Adipocyte (in vitro differentiated cells): ENCODE results near the gene CNN3.

ENCODE experiments used
- DNase-seq: peaks from one replicate; pipeline ENCODE4 v3.0.0-alpha.2; 2015; ENCODE audit warnings: low read depth
- H3K27me3 ChIP-seq: replicated peaks from 2 replicates; pipeline ENCODE4 v1.7.0; 2013; ENCODE audit warnings: mild to moderate bottlenecking, low read length, moderate library complexity; ENCODE audit not compliant: control insufficient read depth, insufficient read depth
- H3K36me3 ChIP-seq: 2 replicates; pipeline ENCODE4 v1.7.0; 2013; ENCODE audit warnings: low read length, mild to moderate bottlenecking, moderate library complexity; ENCODE audit not compliant: control insufficient read depth, insufficient read depth, severe bottlenecking
- H3K4me1 ChIP-seq: 2 replicates; pipeline ENCODE4 v1.7.0; 2013; ENCODE audit warnings: mild to moderate bottlenecking, low read length, moderate library complexity; ENCODE audit not compliant: control insufficient read depth, insufficient read depth
- H3K4me3 ChIP-seq: 2 replicates; pipeline ENCODE4 v1.7.0; 2013; ENCODE audit warnings: mild to moderate bottlenecking, low read length, moderate library complexity
- H3K9ac ChIP-seq: 2 replicates; pipeline ENCODE4 v1.7.0; 2013; ENCODE audit warnings: mild to moderate bottlenecking, low read length, moderate library complexity
- H3K9me3 ChIP-seq: 2 replicates; pipeline ENCODE4 v1.7.0; 2013; ENCODE audit warnings: mild to moderate bottlenecking, low read length, moderate library complexity; ENCODE audit not compliant: control insufficient read depth

Gene CNN3

DNA sequence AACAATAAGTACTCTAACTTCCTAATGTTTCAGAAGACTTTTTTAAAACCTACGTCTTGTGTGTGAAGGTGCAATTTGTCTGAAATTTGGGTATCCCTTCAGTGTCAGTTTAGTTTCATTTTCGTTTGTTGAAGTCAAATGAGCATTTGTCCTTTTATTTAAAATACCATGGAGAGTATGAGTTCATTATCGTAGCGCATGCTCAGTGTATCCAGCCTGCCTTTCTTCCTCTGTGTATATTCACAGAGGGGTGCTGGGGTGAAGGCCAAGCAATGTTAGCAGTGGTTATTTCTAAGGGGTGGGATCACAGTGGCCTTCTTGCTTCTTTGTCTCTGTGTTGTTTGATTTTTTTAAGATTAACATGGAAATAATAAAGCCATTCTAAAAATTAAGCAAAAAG is 43.2 kb downstream of the CNN3 start:
- H3K27me3 ChIP-seq: no peaks in the 10 kb centered on the region
- H3K36me3 ChIP-seq: no peaks in the 10 kb centered on the region
- peaks cover 12% of the 10 kb centered on the region for H3K4me1 ChIP-seq
- H3K9ac ChIP-seq: peak overlapping the region; percentile 36
- H3K9me3 ChIP-seq: no peaks in the 10 kb centered on the region
- peak overlapping the region; percentile 30 for H3K4me3 ChIP-seq
- DNase-seq: peak; percentile 67

GRCh38 chr1:94878329-94878728 is 48.6 kb downstream of the CNN3 start:
- H3K4me3 ChIP-seq: no peak overlapping the region

GRCh38 chr1:94876362-94876761 is 50.5 kb downstream of the CNN3 start:
- no peak overlapping the region for H3K9ac ChIP-seq
- no peaks in the 10 kb centered on the region for H3K36me3 ChIP-seq
- no peaks in the 10 kb centered on the region for H3K4me1 ChIP-seq
- no peaks in the 10 kb centered on the region for H3K27me3 ChIP-seq
- DNase-seq: peak; percentile 31
- H3K4me3 ChIP-seq: no peak overlapping the region
- no peaks in the 10 kb centered on the region for H3K9me3 ChIP-seq

More at GRCh38 chr1:94878329-94878728, 48.6 kb downstream of the CNN3 start:
- no peaks in the 10 kb centered on the region for H3K9me3 ChIP-seq
- H3K4me1 ChIP-seq: no peaks in the 10 kb centered on the region
- no peaks in the 10 kb centered on the region for H3K36me3 ChIP-seq
- no peak overlapping the region for H3K9ac ChIP-seq
- no peaks in the 10 kb centered on the region for H3K27me3 ChIP-seq
- no peak for DNase-seq

- H3K9me3 ChIP-seq: no peaks in the 10 kb centered on the region
- no peaks in the 10 kb centered on the region for H3K4me1 ChIP-seq
- H3K27me3 ChIP-seq: no peaks in the 10 kb centered on the region
- no peak for DNase-seq
- H3K4me3 ChIP-seq: no peak overlapping the region
- H3K9ac ChIP-seq: no peak overlapping the region
- no peaks in the 10 kb centered on the region for H3K36me3 ChIP-seq
These were observed 51.1 kb downstream of the CNN3 start for GRCh38 chr1:94875794-94876193.

DNA sequence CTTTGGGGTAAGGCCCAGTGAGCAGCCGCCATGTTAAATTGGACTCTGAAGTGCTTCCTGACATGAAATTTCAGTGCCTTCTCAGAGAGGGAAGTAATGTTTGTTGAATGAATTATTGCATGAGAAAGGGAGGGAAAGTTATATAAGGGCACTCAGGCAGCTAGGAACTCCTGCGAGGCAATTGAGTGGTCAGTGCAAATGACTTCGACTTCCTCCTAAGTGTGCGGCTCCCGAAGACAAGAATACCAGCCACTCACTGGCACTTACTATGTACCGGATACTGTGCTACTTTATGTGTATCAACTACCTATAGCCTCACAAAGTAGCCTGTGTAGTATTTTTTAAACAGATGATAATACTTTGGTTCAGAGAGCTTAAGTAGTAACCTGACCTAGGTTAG is 52.5 kb downstream of the CNN3 start:
- Histone ChIP-seq H3K4me1 (no peaks in the 10 kb centered on the region), H3K9ac (no peak overlapping the region), H3K9me3 (no peaks in the 10 kb centered on the region), H3K4me3 (no peak overlapping the region), H3K27me3 (no peaks in the 10 kb centered on the region), H3K36me3 (no peaks in the 10 kb centered on the region)
- no peak for DNase-seq

DNA sequence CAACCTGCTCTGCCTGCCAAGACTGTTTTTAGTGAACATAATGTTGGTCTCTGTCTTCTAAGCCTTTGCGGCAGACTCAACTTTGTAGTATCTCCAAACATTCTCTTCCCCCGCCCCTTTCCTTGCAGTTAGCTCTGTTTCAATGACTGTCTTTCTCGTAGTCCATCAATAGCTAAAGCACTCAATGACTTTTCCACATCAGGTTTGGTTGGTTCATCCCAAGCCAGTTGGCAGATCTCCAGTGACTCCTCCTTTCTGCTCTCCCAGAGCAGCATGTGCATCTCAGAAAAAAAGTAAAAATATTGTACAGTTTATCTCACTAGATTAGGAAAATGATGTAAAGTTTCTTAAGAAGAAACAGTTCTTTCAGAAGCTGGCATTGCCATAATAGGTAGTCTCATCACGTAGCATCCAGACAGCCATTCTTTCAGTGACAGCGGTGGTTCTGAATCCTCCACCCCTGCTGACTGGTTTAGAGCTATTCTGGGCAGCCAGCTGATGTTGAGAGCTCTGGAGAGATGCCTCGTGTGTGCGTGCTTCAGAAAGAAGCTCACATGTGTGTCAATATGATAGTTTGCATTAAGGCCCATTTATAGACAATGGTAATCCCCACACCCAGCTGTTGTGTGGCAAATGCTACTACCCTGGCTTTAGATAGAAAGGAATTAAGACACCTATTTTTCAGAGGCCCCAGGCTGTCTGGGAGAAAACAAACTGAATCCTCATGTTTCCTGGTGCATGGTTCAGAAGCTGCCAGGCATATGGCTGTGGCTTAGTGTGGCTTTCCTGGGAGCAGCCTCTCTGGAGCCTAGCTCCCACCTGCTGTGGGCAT is 53.2 kb downstream of the CNN3 start:
- H3K4me1 ChIP-seq: no peaks in the 10 kb centered on the region

GRCh38 chr1:94872771-94873495 is 54.0 kb downstream of the CNN3 start:
- no peaks in the 10 kb centered on the region for H3K9me3 ChIP-seq
- H3K27me3 ChIP-seq: no peaks in the 10 kb centered on the region
- no peaks in the 10 kb centered on the region for H3K4me1 ChIP-seq
- H3K4me3 ChIP-seq: no peak overlapping the region
- no peaks in the 10 kb centered on the region for H3K36me3 ChIP-seq
- DNase-seq: no peak
- no peak overlapping the region for H3K9ac ChIP-seq

More for the DNA sequence above, 53.2 kb downstream of the CNN3 start:
- no peak overlapping the region for H3K9ac ChIP-seq
- H3K36me3 ChIP-seq: no peaks in the 10 kb centered on the region
- no peaks in the 10 kb centered on the region for H3K9me3 ChIP-seq
- H3K4me3 ChIP-seq: no peak overlapping the region
- DNase-seq: peak; percentile 42
- H3K27me3 ChIP-seq: no peaks in the 10 kb centered on the region

GRCh38 chr1:94871031-94871430 is 55.9 kb downstream of the CNN3 start:
- Histone ChIP-seq H3K4me1 (peaks cover 9% of the 10 kb centered on the region), H3K36me3 (no peaks in the 10 kb centered on the region), H3K9ac (no peak overlapping the region), H3K27me3 (no peaks in the 10 kb centered on the region), H3K9me3 (no peaks in the 10 kb centered on the region), H3K4me3 (no peak overlapping the region)
- DNase-seq: no peak

DNA sequence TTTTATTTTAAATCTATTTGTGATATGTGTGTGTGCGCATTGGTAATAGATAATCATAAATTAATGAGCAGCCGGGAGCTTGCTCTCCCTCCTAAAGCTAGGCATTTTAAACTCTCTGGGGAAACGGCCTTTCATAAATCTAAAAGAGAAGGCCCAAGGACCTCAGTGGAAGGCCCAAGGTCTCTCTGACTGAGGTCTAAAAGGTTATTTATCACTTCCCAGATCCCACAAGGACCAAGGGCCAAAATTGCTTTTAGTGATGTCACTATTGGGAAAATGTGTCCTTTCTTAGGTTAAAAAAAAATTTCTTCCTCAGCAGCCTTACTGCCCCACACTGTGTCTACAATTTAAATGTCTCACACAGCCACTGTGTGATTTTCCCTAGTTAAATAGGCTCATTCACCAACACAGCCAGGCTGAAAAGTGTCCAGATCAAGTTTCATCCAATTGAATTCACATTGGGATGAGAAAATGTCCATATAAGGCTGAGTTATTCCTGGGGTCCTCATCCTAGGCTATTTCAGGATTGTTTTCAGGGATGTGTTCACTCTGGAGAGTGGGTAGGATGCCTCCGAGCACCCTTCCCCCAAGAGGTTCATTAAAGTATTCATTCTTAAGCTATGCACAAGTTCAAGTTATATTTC is 60.6 kb downstream of the CNN3 start:
- Histone ChIP-seq H3K27me3 (no peaks in the 10 kb centered on the region), H3K9ac (peak overlapping the region; percentile 13), H3K4me1 (peaks cover 43% of the 10 kb centered on the region), H3K9me3 (no peaks in the 10 kb centered on the region), H3K4me3 (no peak overlapping the region), H3K36me3 (no peaks in the 10 kb centered on the region)
- peak; percentile 56 for DNase-seq

DNA sequence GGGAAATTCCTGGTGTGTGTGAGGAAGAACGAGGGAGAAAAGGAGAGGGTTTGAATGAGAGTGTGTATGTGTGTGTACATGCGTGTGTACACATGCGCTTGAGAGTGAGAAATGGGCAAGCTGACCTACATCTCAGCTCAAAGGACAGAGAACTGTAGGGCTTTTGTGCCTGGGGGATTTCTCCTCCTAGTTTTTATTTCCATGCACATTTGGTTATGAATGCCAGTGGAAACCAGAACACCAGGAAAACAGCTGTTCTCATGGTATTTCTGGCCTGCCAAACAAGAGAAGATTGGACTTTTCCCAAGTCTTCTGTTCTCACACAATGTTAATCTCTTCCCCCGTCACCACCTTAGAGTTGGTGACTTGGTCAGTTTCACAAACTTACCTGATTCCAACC is 61.5 kb downstream of the CNN3 start:
- no peaks in the 10 kb centered on the region for H3K27me3 ChIP-seq
- H3K9me3 ChIP-seq: no peaks in the 10 kb centered on the region
- DNase-seq: peak; percentile 68
- H3K4me3 ChIP-seq: peak overlapping the region; percentile 66
- H3K4me1 ChIP-seq: peaks cover 46% of the 10 kb centered on the region
- no peaks in the 10 kb centered on the region for H3K36me3 ChIP-seq
- peak overlapping the region; percentile 86 for H3K9ac ChIP-seq

- peak overlapping the region; percentile 86 for H3K9ac ChIP-seq
- peak; percentile 34 for DNase-seq
- no peaks in the 10 kb centered on the region for H3K9me3 ChIP-seq
- H3K36me3 ChIP-seq: no peaks in the 10 kb centered on the region
- peaks cover 49% of the 10 kb centered on the region for H3K4me1 ChIP-seq
- H3K27me3 ChIP-seq: no peaks in the 10 kb centered on the region
- H3K4me3 ChIP-seq: peak overlapping the region; percentile 66
These were observed 62.1 kb downstream of the CNN3 start for GRCh38 chr1:94864821-94865220.
